Thyroid gland (tissue), 4 donors: ENCODE measurements around the gene TTLL5.

Experiments
- CTCF ChIP-seq, 6 experiments: fragments of 200-600 bp in 3 of 6; fragments of 450-650 bp in 3 of 6; sonication (generic) in 3 of 6; IDR thresholded peaks; one replicate each; pipeline ENCODE4 v1.5.1; 2016 to 2019; ENCODE audit warnings: antibody characterized with exemption in 6 of 6, mild to moderate bottlenecking in 2 of 6, inconsistent platforms in 1 of 6, moderate library complexity in 1 of 6
- POLR2A ChIP-seq, 2 donors: fragments of 450-650 bp; IDR thresholded peaks; one replicate each; pipeline ENCODE4 v1.6.1; 2017; ENCODE audit warnings: antibody characterized with exemption in 2 of 2, mild to moderate bottlenecking in 2 of 2, moderate library complexity in 1 of 2

- TF ChIP-seq CTCF (IDR thresholded peaks at IDR 0.05) (no peak), POLR2A (IDR thresholded peaks at IDR 0.05) (no peak)
These were observed 56.7 kb downstream of the TTLL5 start for GRCh38 chr14:75717729-75718128.
